Ishikawa (cell line): ENCODE measurements around the gene GRK5.

Source experiments
- CEBPB ChIP-seq: IDR thresholded peaks from 2 replicates; pipeline ENCODE4 v1.6.1; 2012
- CREB1 ChIP-seq: IDR thresholded peaks from 2 replicates; pipeline ENCODE4 v1.6.1; 2012; ENCODE audit warnings: low read depth
- EGR1 ChIP-seq: IDR thresholded peaks from 2 replicates; pipeline ENCODE4 v1.6.1; 2012
- EP300 ChIP-seq: IDR thresholded peaks from 2 replicates; pipeline ENCODE4 v1.6.1; 2012; ENCODE audit warnings: borderline replicate concordance
- FOXM1 ChIP-seq: IDR thresholded peaks from 2 replicates; pipeline ENCODE4 v1.6.1; 2012; ENCODE audit warnings: low read depth, borderline replicate concordance
- MAX ChIP-seq: IDR thresholded peaks from 2 replicates; pipeline ENCODE4 v1.6.1; 2012
- NFIC ChIP-seq: IDR thresholded peaks from 2 replicates; pipeline ENCODE4 v1.6.1; 2012
- RAD21 ChIP-seq: IDR thresholded peaks from 2 replicates; pipeline ENCODE4 v1.6.1; 2012; ENCODE audit warnings: low read depth
- REST ChIP-seq: IDR thresholded peaks from 2 replicates; pipeline ENCODE4 v1.6.1; 2012; ENCODE audit warnings: low read depth, mild to moderate bottlenecking
- TAF1 ChIP-seq: IDR thresholded peaks from 2 replicates; pipeline ENCODE4 v1.6.1; 2012; ENCODE audit warnings: low read depth, mild to moderate bottlenecking
- TCF12 ChIP-seq: IDR thresholded peaks from 2 replicates; pipeline ENCODE4 v1.6.1; 2012; ENCODE audit warnings: low read depth
- TEAD4 ChIP-seq: IDR thresholded peaks from 2 replicates; pipeline ENCODE4 v1.6.1; 2012
- YY1 ChIP-seq: IDR thresholded peaks from 2 replicates; pipeline ENCODE4 v1.6.1; 2012; ENCODE audit warnings: low read depth
- ZBTB7A ChIP-seq: IDR thresholded peaks from 2 replicates; pipeline ENCODE4 v1.6.1; 2012; ENCODE audit warnings: low read depth
- TF ChIP-seq, protein P1 (sequence below): IDR thresholded peaks from 2 replicates; pipeline ENCODE4 v1.6.1; 2012

Gene GRK5

GRCh38 chr10:119429771-119430170 lies 222.4 kb downstream of the GRK5 start:
- TF ChIP-seq YY1 (no peak), FOXM1 (no peak), TAF1 (no peak), TEAD4 (no peak), EGR1 (no peak), TCF12 (no peak), CEBPB (no peak), EP300 (no peak), MAX (no peak), REST (no peak), ZBTB7A (no peak), RAD21 (no peak), CREB1 (no peak), NFIC (no peak)
- TF ChIP-seq, protein P1, sequence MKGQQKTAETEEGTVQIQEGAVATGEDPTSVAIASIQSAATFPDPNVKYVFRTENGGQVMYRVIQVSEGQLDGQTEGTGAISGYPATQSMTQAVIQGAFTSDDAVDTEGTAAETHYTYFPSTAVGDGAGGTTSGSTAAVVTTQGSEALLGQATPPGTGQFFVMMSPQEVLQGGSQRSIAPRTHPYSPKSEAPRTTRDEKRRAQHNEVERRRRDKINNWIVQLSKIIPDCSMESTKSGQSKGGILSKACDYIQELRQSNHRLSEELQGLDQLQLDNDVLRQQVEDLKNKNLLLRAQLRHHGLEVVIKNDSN: no peak

- TF ChIP-seq ZBTB7A (no peak), TEAD4 (no peak), MAX (no peak), TAF1 (no peak), CEBPB (no peak), EP300 (no peak), NFIC (no peak), YY1 (no peak), RAD21 (no peak), CREB1 (no peak), TCF12 (no peak), REST (no peak), FOXM1 (no peak), EGR1 (no peak)
- TF ChIP-seq, protein P1: no peak
Measured at GRCh38 chr10:119431034-119431772, 223.8 kb downstream of the GRK5 start.

DNA sequence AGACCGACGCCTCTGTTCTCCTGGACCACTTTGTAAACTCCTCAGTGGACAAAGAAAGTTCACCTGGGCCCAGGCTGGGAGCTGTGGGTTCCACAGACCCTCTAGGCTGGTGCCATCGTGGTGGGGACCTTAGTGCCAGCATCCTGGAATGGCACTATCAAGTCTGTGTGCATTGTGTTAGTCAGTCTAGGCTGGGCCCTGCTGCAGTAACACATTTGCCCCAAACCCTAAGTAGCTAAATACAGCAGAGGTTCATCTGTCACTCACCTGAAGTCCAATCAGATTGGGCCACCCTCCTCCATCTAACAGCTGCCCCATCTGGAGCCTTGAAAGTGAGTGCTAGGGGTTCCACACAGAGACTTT lies 224.4 kb downstream of the GRK5 start:
- TF ChIP-seq REST (no peak), CREB1 (no peak), TAF1 (no peak), EP300 (no peak), YY1 (no peak), MAX (no peak), RAD21 (no peak), TCF12 (no peak), NFIC (no peak), CEBPB (no peak), TEAD4 (no peak), EGR1 (no peak), FOXM1 (no peak), ZBTB7A (no peak)
- TF ChIP-seq, protein P1: no peak

DNA sequence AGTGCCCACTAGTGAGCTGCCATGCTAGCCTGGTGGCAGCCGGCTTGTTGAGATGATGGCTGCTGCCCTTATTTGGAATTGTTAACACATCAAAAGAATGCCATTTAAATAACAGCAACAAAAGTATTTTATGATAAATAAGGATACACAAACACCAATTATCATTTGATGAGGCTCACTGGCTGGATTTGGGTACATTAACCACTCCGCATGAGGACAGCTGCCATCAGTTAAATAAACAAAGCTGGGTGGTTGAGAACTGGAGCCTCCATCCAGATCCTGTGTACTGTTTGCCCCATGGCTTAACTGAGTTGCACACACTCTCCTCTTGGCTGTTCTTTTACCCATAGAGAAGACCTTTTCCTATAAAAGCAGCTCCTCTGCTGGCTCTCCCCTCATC lies 231.3 kb downstream of the GRK5 start:
- TF ChIP-seq TAF1: no peak
- TF ChIP-seq NFIC: no peak
